HG03571 (cell line): ENCODE measurements around the gene DIS3.
A peak's percentile ranks its signal among the peaks of the same experiment; 100 is the strongest.
"Not testable (repeated sequence)": the region's sequence is repeated elsewhere in the genome, so short reads cannot be mapped to it uniquely, and the experiment has no call there.

Source experiments
- ATAC-seq: cut with Tn5 transposase; IDR thresholded peaks from one replicate; pipeline ENCODE4 v1.9.1; 2021; ENCODE audit not compliant: unreplicated experiment

DIS3 gene, protein sequence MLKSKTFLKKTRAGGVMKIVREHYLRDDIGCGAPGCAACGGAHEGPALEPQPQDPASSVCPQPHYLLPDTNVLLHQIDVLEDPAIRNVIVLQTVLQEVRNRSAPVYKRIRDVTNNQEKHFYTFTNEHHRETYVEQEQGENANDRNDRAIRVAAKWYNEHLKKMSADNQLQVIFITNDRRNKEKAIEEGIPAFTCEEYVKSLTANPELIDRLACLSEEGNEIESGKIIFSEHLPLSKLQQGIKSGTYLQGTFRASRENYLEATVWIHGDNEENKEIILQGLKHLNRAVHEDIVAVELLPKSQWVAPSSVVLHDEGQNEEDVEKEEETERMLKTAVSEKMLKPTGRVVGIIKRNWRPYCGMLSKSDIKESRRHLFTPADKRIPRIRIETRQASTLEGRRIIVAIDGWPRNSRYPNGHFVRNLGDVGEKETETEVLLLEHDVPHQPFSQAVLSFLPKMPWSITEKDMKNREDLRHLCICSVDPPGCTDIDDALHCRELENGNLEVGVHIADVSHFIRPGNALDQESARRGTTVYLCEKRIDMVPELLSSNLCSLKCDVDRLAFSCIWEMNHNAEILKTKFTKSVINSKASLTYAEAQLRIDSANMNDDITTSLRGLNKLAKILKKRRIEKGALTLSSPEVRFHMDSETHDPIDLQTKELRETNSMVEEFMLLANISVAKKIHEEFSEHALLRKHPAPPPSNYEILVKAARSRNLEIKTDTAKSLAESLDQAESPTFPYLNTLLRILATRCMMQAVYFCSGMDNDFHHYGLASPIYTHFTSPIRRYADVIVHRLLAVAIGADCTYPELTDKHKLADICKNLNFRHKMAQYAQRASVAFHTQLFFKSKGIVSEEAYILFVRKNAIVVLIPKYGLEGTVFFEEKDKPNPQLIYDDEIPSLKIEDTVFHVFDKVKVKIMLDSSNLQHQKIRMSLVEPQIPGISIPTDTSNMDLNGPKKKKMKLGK

DNA sequence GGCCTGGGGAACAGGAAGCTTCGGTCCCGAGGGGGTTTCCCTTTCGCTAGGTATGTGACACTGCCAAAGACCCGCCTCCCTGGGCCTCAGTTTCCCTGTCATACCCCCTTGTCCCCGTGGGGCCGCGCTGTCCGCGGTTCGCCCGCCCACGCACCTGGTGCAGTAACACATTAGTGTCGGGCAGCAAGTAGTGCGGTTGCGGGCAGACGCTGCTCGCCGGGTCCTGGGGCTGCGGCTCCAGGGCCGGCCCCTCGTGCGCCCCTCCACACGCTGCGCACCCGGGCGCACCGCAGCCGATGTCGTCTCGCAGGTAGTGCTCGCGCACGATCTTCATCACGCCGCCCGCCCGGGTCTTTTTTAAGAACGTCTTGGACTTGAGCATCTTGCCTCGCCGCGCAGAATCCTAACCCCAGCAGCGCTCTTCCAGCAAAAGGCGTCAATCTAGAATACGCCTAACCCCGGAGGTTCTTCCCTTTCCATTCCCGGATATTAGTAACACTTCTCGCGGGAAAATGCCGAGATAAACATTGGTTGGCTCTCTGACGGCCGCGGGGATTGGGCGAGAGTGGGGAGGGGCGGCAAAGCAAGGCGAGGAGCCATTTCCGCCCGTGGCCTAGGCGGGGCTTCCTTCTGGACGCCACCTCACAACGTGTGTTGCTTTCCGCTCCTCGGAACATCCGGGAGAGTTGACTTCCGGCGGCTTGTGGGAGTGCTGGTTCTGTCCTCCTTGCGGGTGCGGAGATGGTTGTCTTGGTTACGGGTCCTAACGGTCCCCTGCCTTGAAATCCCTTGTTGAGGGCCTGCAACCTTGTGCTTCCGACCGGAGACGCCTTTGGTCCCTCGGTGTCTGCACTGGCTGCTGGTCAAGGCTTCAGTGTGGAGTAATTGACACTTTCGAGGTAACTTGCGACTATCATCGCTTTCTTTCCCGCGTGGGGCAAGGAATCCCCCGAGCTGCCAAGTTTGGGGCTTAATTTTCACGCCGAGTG is at the start of gene DIS3, which contains the start of gene PIBF1:
DIS3 (minus strand) TSS at position 450 of the 989 bp plus-strand sequence; CDS start at position 382, 68 bp downstream.
PIBF1 (plus strand) TSS at position 683 of the 989 bp plus-strand sequence. CDS start 1,337 bp downstream, outside the sequence.
- peak; percentile 97 for ATAC-seq

DNA sequence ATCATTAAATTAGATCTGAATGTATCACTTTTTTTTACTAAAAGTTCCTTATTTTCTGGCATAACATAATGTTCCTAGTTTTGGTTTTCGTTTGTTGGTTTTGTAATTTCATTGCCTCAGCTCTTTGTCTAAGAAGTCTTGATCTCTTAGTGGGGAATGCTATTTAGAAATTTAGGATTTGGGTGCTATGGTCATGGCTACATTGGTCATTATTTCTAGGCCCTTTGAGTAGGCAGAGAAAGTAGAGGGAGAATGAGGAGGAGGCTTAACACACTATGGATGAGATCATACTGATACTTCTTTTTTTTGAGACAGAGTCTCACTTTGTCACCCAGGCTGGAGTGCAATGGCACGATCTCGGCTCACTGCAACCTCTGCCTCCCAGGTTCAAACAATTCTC is 42.0 kb upstream of the DIS3 start:
- ATAC-seq: no peak

DNA sequence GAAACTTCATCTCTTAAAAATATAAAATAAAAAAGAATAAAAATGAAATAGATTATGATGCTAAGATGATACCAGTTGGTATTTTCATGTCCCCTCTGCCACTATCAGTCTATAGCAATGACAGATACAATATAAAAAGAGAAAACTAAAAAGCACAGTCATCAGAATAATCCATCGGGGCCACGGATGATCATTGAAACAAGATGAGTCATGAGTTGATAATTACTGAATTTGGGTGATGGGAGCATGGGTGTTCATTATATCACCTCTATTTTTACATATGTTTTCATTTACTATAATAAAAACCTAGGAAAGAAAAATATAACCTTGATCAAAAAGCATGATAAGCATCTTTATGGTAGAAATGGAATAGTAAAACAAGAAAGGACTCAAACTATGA is 41.4 kb upstream of the DIS3 start:
- no peak for ATAC-seq

DNA sequence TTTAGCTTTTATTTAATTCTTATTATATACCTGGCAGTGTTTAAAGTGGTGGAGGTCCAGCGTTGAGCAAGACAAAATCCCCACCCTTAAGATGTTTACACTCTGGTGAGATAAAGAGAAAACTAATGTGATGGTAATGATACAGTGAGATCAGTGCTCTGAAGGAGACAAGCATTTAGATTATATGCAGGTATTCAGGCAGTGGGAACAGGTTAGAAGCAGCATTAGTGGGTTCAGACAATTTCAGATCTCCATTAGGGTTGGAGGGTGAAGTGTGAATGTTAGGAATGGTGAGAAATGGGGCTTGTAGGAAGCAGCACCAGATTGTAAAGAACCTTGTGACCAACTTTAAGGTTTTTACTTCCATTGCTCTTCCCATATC is 39.2 kb upstream of the DIS3 start:
- no peak for ATAC-seq

DNA sequence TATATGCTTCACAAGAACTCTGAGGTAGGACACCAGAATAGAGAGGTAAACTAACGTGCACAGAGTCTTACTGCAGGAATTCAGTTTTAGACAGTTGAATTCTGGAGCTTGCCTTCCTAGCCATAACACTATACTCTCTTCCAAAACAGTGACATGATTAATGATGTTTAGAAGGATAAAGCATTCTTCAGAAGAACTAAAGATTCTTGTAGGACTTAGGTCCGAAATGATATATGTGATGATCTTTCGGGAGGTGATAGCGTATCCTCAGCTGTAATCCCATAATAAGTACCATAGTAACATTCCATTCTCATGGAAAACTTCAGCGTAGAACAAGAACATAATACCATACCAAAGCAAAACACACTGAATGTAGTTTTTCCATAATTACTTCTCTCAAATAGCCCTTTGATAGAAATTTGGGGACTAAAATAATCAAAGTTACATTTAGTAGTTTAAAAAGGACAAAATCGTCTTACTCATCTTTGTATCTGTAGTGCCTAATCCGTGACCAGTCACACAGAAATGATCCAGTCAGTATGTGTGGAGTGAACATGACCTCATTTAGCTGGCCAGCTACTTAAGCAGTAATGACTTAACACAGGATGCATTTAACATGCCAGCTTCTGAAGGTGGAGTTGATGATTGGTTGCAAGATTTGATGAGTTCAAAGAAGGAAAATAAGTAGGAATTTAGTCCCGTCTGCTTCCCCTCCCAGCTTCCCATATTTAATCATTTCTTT is 38.6 kb upstream of the DIS3 start:
- no peak for ATAC-seq

DNA sequence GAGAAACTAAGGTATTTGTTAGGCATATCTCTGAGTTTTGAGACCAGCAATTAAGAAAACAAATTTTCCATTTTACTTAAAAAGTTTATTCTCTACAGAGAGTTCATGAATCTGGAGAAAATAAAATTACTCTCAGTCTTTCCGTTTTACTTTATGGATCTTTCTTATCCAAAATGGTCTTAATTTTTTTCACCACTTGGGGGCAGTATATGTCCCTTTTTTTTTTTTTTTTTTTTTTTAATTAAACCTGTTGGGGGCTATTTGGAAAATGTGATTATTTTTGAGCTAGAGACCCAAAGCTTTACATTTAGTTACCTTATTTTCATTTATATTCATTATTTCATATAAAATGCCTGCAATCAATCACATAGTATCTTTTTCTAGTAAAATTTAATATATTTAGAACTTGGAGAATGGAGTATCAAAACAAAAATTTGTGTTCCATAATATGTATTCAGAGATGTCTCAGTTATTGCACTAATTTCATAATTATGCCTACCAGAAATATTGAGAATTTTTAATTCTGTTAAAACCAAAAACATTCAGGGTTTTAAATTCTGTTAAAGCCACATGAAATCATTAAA is 27.3 kb upstream of the DIS3 start:
- no peak for ATAC-seq

DNA sequence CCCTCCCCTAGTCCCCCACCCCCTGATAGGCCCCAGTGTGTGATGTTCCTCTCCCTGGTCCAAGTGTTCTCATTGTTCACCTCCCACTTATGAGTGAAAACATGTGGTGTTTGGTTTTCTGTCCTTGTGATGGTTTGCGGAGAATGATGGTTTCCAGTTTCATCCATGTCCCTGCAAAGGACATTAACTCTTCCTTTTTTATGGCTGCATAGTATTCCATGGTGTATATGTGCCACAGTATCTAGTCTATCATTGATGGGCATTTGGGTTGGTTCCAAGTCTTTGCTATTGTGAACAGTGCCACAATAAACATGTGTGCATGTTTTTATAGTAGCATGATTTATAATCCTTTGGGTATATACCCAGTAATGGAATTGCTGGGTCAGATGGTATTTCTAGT is 24.8 kb upstream of the DIS3 start:
- not testable (repeated sequence) for ATAC-seq

DNA sequence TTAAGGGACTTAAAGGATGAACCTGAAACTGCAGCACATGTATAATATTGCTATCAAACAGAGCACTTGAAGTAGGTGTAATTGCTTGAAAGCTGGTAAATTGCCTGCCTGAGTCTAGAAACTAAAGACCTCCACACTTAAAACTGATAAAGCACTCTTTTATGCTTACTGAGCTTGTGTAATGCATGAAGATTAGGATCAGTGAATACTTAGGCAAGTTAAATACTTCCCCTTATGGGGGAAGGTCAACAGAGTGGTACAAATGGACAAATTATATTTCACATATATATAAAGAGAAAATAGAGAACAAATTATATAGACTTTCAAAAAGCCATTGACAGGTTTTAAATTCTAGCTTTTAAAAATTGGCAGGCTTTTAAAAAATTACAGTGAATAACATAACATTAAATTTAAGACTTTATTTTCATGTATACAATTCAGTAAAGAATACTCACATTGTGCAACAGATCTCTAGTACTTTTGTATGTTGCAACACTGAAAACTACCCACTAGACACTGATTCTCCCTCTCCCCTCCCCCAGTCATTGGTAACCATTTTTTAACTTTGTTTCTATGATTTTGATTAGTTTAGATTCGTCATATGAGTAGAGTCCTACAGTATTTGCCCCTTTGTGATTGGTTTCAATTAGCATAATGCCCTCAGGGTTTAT is 24.1 kb upstream of the DIS3 start:
- ATAC-seq: no peak

DNA sequence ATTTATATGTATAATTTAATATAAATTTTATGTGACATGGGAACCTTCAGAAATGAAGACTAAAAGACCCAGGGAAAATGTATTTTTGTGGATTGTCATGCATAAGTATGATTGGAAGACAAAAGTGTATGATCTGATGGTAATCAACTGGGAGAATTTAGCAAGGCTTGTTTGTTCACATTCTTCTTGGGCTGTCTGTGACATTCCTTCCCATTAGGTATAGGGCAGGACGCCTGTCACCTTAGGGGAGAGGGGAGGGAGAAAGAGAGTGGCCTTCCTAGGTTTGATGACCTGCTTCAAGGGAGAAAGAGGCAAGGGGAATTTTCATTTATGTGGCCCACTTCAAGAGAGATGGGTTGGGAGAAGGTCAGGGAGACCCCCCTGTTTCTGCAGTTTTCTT is 22.6 kb upstream of the DIS3 start:
- ATAC-seq: no peak

DNA sequence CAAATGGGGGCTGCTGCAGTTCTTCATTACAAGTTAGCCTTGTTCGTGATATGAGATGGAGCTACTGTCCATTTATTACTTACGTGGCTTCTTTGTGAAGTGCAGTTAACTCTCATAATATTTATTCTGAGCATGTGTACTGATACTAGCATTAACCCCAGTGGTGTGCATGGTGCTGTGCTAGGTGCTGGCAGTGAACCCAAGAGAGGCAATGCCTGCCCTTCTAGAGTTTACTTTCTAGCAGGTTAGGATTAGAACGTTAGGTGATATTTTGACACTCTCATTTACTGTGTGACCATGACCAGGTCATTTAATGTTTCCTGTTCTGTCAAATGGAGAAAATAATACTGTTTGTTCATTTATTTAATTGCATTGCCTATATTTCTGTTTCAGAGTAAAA is 17.1 kb upstream of the DIS3 start:
- no peak for ATAC-seq

DNA sequence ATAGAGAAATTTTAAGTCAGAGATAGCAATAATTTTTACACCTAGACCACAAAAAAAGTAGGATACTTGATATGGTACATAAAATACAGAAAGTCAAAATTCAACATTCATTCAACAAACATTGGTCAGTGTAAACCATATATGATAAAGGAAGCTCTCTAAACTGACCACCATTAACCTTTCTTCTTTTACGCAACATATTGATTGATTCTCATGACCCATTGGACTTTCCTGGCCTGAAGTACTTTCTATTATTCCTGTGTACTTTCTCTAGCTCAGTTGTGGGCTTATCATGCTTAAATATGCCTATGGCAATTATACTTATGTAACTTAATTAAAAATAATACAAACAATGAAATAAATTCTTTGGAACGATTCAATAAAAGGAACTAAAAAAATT is 10.9 kb upstream of the DIS3 start:
- no peak for ATAC-seq

DNA sequence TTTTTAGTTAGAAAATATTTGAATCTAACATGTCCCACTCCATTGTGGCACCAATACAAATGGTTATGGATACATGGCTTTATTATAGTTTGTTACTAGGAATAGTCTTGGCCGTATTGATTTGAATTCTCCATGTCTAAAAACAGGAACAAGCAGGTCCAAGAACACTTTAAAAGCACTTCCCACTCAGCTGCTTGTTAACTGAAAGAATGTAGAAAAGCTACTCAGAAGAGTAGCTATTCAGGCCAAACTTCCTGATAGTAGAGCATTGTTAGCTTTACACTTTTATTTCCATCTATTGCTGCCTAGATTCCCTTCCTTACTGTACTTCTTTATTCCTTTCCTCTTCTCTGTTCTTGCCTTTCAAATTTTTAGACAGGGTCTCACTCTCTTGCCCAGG is 7.1 kb upstream of the DIS3 start:
- no peak for ATAC-seq

DNA sequence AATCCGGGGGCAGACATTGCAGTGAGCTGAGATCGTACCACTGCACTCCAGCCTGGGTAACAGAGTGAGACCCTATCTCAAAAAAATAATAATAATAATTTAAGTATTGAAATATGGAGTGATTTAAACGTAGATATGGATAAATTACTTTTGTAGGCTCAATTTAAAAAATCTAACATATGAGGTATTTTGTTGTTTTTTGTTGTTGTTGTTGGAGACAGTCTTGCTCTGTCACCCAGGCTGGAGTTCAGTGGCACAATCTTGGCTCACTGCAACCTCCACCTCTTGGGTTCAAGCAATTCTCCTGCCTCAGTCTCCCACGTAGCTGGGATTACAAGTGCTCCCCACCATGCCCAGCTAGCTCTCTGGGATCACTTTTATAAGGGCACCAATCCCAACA is 3.0 kb upstream of the DIS3 start:
- not testable (repeated sequence) for ATAC-seq

DNA sequence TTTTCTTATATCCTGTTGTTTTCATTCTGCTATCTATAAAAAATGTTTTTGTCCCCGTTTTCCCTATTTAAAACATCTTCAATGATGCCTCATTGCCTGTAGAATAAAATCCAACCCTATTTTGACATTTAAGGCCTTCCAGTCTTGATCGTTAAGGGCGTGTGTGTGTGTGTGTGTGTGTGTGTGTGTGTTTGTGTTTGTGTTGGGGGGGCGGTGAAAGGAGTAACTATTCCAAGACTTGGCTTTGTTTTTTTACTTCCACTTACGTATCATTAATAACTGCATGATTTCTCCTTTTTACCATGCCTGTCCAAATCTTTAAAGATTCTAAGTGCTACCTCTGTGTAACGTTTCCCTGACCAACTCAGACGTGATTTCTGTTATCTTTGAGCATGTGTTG is 1.0 kb upstream of the DIS3 start:
- no peak for ATAC-seq

DNA sequence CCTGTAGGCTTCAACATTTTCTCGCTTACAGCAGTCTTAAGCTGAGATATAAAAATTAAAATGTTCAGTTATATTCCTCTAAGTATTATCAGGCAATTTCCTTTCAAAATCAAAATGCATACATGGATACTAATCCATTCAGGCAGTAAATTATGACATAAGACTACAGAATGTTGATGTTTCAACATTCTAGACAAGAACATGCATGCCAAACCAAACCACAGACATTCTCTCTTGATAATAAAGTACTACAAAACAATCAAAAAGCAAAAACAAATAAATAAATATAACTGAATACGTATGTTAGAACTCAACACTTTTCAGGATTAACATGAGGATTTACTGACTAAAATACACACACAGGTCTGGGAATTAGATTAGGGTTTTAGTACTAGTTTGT is 7.7 kb downstream of the DIS3 start:
- ATAC-seq: no peak

DNA sequence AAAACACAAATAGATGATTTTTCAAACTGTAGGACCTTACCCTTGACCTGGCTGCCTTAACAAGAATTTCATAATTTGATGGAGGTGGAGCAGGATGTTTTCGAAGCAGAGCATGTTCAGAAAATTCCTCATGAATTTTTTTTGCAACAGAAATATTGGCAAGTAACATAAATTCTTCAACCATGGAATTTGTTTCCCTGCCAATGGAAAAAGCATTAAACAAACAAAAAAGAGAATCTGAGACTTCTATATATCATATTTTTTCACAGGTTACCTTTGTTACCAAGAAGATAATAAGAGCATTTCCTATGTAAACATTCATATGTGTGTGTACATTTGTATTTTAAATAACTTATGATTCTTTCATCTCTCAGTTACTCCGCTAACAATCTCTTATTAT is 18.3 kb downstream of the DIS3 start:
- ATAC-seq: no peak

DNA sequence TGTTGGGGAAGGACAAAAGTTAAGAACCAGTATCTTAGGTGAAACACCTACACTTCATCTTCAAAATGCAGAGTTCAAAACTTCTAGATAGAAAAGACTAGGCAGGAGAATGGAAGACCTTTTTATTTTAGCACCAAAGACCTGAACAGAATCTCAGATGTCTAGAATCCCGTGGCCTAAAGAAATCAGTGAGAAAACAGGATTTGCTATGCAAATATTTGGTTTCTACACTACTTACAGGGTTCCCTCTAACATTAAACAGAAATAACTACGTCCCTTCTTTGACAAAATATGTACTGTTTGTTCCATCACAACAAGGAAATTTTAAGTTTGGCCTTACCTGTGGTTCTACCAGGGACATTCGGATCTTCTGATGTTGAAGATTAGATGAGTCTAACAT is 21.5 kb downstream of the DIS3 start:
- no peak for ATAC-seq

DNA sequence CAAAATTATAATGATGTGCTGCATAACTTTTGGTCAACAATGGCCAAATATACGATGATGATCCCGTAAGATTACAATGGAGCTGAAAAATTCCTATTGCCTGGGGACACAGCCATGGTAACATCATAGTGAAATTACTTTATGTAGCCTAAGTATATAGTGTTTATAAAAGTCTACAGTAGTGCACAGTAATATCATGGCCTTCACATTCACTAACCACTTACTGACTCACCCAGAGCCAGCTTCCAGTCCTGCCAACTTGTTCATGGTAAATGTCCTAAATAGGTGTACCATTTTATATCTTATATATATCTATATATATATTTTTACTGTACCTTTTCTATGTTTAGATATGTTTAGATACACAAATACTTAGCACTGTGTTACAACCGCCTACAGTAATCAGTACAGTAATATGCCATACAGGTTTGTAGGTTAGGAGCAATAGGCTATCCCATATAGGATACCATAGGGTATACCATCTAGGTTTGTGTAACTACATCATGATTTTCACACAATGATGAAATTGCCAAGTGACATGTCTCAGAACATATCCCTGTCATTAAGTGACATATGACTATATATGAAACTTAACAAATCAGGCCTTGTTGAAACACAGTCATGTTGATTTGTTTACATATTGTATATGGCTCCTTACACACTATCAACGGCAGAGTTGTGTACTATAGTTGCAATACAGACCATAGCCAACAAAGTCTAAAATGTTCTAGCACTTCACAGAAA is 23.7 kb downstream of the DIS3 start:
- ATAC-seq: no peak
